Fibroblast of skin of abdomen (primary cell): Measurements from ENCODE around the gene HMBS.
"Not testable (repeated sequence)": the region's sequence is repeated elsewhere in the genome, so short reads cannot be mapped to it uniquely, and the experiment has no call there.

Experiments used
- DNase-seq: peaks from one replicate; pipeline ENCODE4 v3.0.0-alpha.2; 2013

HMBS gene

DNA sequence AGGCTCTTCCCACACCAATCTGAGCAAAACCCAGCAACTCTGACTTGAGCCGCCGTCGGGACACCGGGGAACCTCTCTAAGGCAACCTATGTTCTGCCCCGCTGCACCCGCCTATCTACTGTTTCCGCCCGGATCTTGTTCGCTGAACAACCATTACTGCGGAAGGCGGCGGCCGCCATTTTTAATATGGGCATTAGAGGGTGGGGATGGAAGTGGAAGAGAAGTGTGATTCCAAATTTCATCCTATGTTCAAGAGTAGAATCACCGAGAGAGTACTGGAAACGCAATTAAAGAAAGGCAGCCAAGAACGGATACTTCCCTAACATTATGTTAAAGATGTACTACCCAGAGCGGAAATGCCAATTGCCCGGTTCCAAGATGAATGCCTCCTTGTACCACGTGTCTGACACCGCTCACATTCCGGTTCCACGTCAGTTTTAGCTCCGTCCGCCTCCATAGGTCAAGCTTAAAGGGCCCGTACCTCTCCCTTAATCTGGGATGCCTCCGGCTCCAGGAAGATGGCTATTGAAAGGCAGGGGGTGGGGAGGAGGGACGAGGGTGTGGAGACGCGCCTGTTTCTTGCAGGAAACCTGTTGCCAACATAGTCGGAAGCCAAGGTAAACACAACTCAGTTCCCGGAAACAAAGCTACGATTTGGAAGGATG, 17.2 kb downstream of the HMBS start, which contains the start of gene DPAGT1:
TSS of gene DPAGT1 (minus strand) at position 95 of the 665 bp plus-strand sequence. CDS start 198 bp downstream, outside the sequence.
- DNase-seq = peak; percentile 98

DNA sequence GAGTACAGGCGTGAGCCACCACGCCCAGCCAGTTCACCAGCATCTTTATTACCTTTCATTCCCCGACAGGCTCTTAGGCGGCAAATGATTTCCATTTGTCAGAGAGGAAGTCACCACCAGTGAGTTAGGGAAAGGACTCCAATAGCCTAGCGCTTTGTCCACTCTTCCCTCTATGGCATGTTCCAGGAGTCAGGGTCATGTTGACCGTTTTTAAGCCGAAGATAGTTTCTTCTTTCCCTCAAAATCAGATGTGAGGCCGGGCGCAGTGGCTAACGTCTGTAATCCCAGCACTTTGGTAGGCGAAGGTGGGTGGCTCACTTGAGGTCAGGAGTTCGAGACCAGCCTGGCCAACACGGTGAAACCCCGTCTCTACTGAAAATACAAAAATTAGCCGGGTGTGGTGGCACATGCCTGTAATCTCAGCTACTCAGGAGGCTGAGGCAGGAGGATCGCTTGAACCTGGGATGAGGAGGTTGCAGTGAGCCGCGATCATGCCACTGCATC, 18.5 kb downstream of the HMBS start:
- DNase-seq = not testable (repeated sequence)

DNA sequence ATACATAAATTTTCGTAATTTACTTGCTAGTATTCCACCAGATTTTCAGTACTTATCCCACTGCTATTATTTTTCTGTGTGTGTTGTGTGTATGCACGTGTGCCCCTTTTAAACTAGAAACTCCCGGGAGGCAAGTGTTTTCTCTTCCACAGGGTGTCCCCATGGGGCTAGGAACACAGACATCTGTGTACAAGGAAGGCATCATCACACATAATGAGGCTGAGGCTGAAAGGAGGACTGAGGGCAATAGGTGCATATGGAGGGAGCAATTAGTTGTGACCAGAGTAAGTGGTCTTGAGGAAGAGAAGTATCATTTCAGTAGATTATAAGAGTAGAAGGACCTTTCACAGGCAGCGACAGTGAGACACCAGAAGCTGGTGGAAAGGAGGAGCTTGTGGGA, 19.1 kb downstream of the HMBS start:
- no peak for DNase-seq

GRCh38 chr11:119106564-119107537, 22.2 kb downstream of the HMBS start, which contains the start of gene C2CD2L:
TSS of gene C2CD2L (plus strand) at chr11:119107344. CDS start at chr11:119107742, 398 bp downstream.
- peak; percentile 93 for DNase-seq

GRCh38 chr11:119107538-119108145, 23.0 kb downstream of the HMBS start:
- no peak for DNase-seq

DNA sequence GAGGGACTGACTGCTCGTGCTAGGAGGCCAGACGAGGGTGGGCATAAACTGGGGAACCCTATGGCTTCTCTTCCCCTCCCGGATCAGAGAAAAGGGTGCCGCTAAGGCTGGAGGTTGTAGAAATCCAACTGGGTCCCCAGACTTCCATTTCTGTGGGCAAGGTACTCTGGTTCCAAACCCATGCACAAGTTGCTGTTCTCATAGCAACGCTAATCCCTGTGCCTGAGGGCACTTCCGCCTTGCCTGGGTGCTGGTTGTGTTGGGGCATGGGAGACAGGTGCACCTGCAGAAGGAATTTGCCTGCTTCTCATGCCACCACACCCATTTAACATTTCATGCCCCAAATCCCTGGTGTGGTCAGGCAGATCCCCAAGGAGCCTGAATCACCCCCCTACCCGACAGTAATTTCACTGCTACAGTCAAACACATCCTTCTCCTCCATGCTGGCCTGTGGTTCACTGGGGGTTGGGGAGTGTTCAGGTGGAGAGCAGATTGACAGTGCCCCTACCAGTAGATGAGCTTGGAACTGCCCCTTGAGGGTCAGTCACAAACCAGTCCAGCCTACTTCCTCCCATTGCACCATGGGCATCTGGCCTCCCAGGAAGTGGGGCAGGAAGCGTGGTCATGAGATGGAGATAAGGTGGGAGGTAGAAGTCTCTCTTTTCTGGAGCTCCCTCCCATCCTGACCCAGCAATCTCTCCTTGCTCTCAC, 23.6 kb downstream of the HMBS start:
- no peak for DNase-seq

- DNase-seq = no peak
Measured at GRCh38 chr11:119108857-119109221, 24.2 kb downstream of the HMBS start.

GRCh38 chr11:119109843-119110242, 25.2 kb downstream of the HMBS start:
- DNase-seq = no peak

- no peak for DNase-seq
Measured at GRCh38 chr11:119110439-119110838, 25.8 kb downstream of the HMBS start.

GRCh38 chr11:119111361-119111925, 26.8 kb downstream of the HMBS start:
- no peak for DNase-seq

DNA sequence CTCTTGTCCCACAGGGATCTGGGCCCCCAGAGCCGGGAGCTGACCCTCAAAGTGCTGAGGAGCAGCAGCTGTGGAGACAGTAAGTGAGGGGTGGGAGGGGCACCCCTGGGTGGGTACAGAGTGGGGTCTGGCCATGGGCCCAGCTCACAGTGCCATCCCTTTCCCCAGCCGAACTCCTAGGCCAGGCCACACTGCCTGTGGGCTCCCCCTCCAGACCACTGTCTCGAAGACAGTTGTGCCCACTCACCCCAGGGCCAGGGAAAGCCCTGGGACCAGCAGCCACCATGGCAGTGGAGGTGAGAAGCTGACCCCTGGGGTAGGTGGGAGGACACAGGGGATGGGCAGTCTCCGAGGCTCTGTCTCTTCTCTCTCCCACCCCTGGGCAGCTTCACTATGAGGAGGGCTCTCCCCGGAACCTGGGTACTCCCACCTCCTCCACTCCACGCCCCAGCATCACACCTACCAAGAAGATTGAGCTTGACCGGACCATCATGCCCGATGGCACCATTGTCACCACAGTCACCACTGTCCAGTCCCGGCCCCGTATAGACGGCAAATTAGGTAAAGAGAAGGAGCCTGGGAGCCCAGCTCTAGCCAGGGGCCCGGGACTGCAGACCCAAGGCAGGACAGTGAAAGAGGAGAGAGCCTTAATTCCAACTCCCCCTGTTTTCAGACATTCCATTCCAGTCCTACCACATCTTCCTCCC, 27.8 kb downstream of the HMBS start:
- no peak for DNase-seq

DNA sequence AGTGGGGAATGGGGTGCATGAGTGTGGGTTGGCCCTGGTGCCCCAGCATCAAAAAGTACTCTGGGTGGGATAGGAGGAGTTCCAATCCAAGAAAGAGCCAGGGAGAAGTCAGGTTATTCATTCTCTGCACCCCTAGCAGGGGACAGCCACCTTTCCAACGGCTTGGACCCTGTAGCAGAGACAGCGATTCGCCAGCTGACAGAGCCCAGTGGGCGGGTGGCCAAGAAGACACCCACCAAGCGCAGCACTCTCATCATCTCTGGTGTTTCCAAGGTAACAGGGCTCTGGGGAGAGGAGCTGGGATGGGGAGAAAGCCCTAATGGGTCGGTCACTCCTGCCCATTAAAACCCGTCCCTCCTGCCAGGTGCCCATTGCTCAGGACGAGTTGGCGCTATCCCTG, 29.0 kb downstream of the HMBS start:
- no peak for DNase-seq

DNA sequence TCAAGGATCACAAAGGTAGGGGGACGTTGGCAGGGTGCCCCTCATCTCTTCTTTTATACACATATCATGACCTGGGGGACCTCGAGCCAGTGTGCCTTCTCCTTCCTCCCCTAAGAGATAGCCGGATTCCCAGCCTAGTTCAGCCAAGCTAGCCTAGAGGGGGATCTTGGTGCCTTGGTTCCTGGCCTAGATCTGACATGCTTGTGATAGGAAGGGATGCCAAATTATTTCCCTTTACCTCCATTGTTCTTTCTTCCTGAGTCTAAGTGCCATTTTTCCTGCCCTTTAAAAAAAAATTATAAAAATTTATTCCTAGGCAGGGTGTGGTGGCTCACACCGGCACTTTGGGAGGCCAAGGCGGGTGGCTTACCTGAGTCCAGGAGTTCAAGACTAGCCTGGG, 29.7 kb downstream of the HMBS start:
- no peak for DNase-seq

GRCh38 chr11:119115484-119116234, 31.0 kb downstream of the HMBS start:
- no peak for DNase-seq

GRCh38 chr11:119116235-119116594, 31.5 kb downstream of the HMBS start:
- DNase-seq = no peak

GRCh38 chr11:119116601-119117000, 31.9 kb downstream of the HMBS start:
- DNase-seq = no peak

GRCh38 chr11:119117004-119117706, 32.5 kb downstream of the HMBS start:
- DNase-seq = no peak

DNA sequence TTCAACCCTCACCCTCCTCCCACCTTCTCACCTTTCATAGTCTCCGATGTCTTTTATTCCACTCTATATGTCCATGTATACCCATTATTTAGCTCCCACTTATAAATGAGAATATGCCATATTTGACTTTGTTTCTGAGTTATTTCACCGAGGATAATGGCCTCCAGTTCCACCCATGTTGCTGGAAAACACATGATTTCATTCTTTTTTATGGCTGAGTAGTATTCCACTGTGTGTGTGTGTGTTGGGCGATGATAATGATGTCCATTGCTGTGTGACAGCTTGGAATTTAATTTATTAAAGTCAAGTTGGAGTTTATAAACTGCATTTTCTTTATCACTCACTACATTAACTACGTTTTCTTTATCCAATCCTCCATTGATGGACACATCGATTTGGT, 33.5 kb downstream of the HMBS start:
- no peak for DNase-seq

DNA sequence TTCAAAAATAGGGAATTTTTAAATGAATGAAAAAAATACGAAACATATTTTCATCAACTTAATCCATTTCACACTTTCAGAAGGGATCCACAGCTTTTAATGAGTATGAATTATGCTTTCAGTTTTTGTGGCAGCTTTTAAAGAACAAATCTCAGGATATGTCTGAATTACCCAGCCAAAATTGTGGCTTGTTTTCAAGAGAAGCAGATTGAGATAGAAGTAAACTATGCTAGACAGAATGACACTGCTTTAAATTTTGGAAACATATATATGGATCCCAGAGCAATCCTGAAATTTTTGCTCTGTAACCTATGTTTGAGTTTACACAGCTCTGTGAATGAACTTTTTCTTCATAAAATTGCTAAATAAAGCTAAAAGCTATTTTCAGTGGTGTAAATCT, 34.3 kb downstream of the HMBS start:
- no peak for DNase-seq

- peak; percentile 78 for DNase-seq
Measured at GRCh38 chr11:119120639-119121007, 35.9 kb downstream of the HMBS start.
